GM12878 (cell line): Measurements from ENCODE around the gene BMPR2. TPM values are rescaled to one million over a fixed set of nuclear protein-coding genes. Genes with fewer than 3 reads are reported as not detected.

ENCODE experiments used
- BHLHE40 ChIP-seq, 2 experiments: fragments of 450-650 bp in 1 of 2; IDR thresholded peaks; 2 replicates each; pipeline ENCODE4 v1.6.1; 2011 to 2017; ENCODE audit warnings: low read depth in 2 of 2, borderline replicate concordance in 1 of 2, improper control_type of control experiment in 1 of 2, low read length in 1 of 2, mild to moderate bottlenecking in 1 of 2
- CHD1 ChIP-seq: IDR thresholded peaks from 2 replicates; pipeline ENCODE4 v1.6.1; 2012; ENCODE audit warnings: low read depth, low read length, improper control_type of control experiment
- CREM ChIP-seq: IDR thresholded peaks from 2 replicates; pipeline ENCODE4 v1.6.1; 2014; ENCODE audit warnings: antibody characterized with exemption, low read depth
- CUX1 ChIP-seq: IDR thresholded peaks from 2 replicates; pipeline ENCODE4 v1.6.1; 2012; ENCODE audit warnings: improper control_type of control experiment, low read depth, low read length; ENCODE audit not compliant: insufficient replicate concordance
- DPF2 ChIP-seq: fragments of 450-650 bp; IDR thresholded peaks from 2 replicates; pipeline ENCODE4 v1.6.1; 2017; ENCODE audit warnings: mild to moderate bottlenecking
- ESRRA ChIP-seq: IDR thresholded peaks from 2 replicates; pipeline ENCODE4 v1.6.1; 2012; ENCODE audit warnings: mild to moderate bottlenecking, low read length, improper control_type of control experiment
- FOXM1 ChIP-seq: IDR thresholded peaks from 2 replicates; pipeline ENCODE4 v1.6.1; 2012; ENCODE audit warnings: low read depth, mild to moderate bottlenecking, inconsistent platforms, low read length, moderate library complexity
- GABPA ChIP-seq: IDR thresholded peaks from 2 replicates; pipeline ENCODE4 v1.6.1; 2014; ENCODE audit warnings: antibody characterized with exemption, low read depth, mild to moderate bottlenecking, inconsistent platforms
- IKZF2 ChIP-seq, 2 experiments: fragments of 450-650 bp; IDR thresholded peaks; 2 replicates each; pipeline ENCODE4 v1.6.1; 2017; ENCODE audit warnings: mild to moderate bottlenecking in 2 of 2, moderate library complexity in 2 of 2
- IRF4 ChIP-seq: IDR thresholded peaks from 2 replicates; pipeline ENCODE4 v1.6.1; 2011; ENCODE audit warnings: low read depth, low read length
- JUNB ChIP-seq: IDR thresholded peaks from 2 replicates; pipeline ENCODE4 v1.6.1; 2016; ENCODE audit warnings: antibody characterized with exemption, mild to moderate bottlenecking
- KLF5 ChIP-seq: fragments of 450-650 bp; IDR thresholded peaks from 2 replicates; pipeline ENCODE4 v1.6.1; 2014; ENCODE audit warnings: mild to moderate bottlenecking; ENCODE audit not compliant: partially characterized antibody
- MEF2A ChIP-seq: IDR thresholded peaks from 2 replicates; pipeline ENCODE4 v1.6.1; 2011; ENCODE audit warnings: low read depth, mild to moderate bottlenecking, low read length, moderate library complexity; ENCODE audit not compliant: insufficient read depth
- MEF2B ChIP-seq: fragments of 450-650 bp; IDR thresholded peaks from 2 replicates; pipeline ENCODE4 v1.6.1; 2018; ENCODE audit warnings: mild to moderate bottlenecking, moderate library complexity; ENCODE audit not compliant: partially characterized antibody, poor library complexity, severe bottlenecking
- NBN ChIP-seq: fragments of 450-650 bp; IDR thresholded peaks from 2 replicates; pipeline ENCODE4 v1.6.1; 2016
- NFIC ChIP-seq: IDR thresholded peaks from 2 replicates; pipeline ENCODE4 v1.6.1; 2012; ENCODE audit warnings: low read depth, mild to moderate bottlenecking, inconsistent platforms, low read length, moderate library complexity
- NR2C2 ChIP-seq: IDR thresholded peaks from 2 replicates; pipeline ENCODE4 v1.6.1; 2011; ENCODE audit warnings: borderline replicate concordance, low read depth; ENCODE audit not compliant: control insufficient read depth, insufficient read length
- SPI1 ChIP-seq: IDR thresholded peaks from 2 replicates; pipeline ENCODE4 v1.6.1; 2011; ENCODE audit warnings: low read depth, mild to moderate bottlenecking, low read length, moderate library complexity, borderline replicate concordance; ENCODE audit not compliant: insufficient read depth
- ZNF217 ChIP-seq: fragments of 450-650 bp; IDR thresholded peaks from 2 replicates; pipeline ENCODE4 v1.6.1; 2017; ENCODE audit warnings: antibody characterized with exemption, mild to moderate bottlenecking
- polyA plus RNA-seq, 11 experiments: library from polyadenylated mRNA; depleted of rRNA in 4 of 11; unstranded in 6 of 11; stranded (reverse) in 5 of 11; fragments of >200 nt; fragmentation: Nextera tagmentation in 4 of 11; fragmentation: Illumina TruSeq in 1 of 11; extraction: Ambion mirVana in 4 of 11; extraction: Trizol in 1 of 11; gene quantifications; 1 replicate in 1 of 11; 2 replicates in 10 of 11; pipeline versions ENCODE4 v1.2.1 to v1.2.3, GENCODE V29; 2011 to 2016; ENCODE audit warnings: inconsistent platforms in 2 of 11, missing spikeins in 2 of 11, low read depth in 1 of 11
- total RNA-seq, 4 experiments: library from RNA; depleted of rRNA in 3 of 4; stranded (reverse); fragments of >200 nt in 3 of 4; fragmentation: Illumina TruSeq in 1 of 4; extraction: Trizol in 1 of 4; gene quantifications; 2 replicates each; pipeline versions ENCODE4 v1.2.1 to v1.2.3, GENCODE V29; 2013 to 2021
- TF ChIP-seq, protein P1 (sequence below): fragments of 450-650 bp; IDR thresholded peaks from 2 replicates; pipeline ENCODE4 v1.6.1; 2017; ENCODE audit warnings: mild to moderate bottlenecking

Gene BMPR2
- total and polyA plus RNA-seq, 10 of the 15 experiments (the other 5 are each of a cell fraction or from before 2014, with no cell fraction given): 2.4 to 33.0 (median 7.1) TPM

- 0 out of 2 replicates have a peak, but pooled peaks have one; percentile 60 for TF ChIP-seq NBN
- peak; percentile 53 for TF ChIP-seq MEF2B
- no peak for TF ChIP-seq KLF5
- peak; percentile 78 for TF ChIP-seq DPF2
- TF ChIP-seq NFIC: peak; percentile 83
- TF ChIP-seq SPI1: peak; percentile 73
- TF ChIP-seq, protein P1, sequence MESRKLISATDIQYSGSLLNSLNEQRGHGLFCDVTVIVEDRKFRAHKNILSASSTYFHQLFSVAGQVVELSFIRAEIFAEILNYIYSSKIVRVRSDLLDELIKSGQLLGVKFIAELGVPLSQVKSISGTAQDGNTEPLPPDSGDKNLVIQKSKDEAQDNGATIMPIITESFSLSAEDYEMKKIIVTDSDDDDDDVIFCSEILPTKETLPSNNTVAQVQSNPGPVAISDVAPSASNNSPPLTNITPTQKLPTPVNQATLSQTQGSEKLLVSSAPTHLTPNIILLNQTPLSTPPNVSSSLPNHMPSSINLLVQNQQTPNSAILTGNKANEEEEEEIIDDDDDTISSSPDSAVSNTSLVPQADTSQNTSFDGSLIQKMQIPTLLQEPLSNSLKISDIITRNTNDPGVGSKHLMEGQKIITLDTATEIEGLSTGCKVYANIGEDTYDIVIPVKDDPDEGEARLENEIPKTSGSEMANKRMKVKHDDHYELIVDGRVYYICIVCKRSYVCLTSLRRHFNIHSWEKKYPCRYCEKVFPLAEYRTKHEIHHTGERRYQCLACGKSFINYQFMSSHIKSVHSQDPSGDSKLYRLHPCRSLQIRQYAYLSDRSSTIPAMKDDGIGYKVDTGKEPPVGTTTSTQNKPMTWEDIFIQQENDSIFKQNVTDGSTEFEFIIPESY: no peak
- peak; percentile 57 for TF ChIP-seq CREM
- TF ChIP-seq ESRRA: no peak
- no peak for TF ChIP-seq CUX1
- TF ChIP-seq JUNB: peak; percentile 95
- peak; percentile 38; the same call in 1 of the 2 replicates for TF ChIP-seq ZNF217
- TF ChIP-seq MEF2A: peak; percentile 73
- no peak for TF ChIP-seq BHLHE40 (IDR thresholded peaks at IDR 0.05; ENCODE audit: borderline replicate concordance in 1 of 2, low read depth in 2 of 2, low read length in 1 of 2)
- no peak for TF ChIP-seq NR2C2
- TF ChIP-seq IRF4: peak; percentile 84
- no peak for TF ChIP-seq CHD1
- TF ChIP-seq GABPA: 0 out of 2 replicates have a peak, but pooled peaks have one; percentile 21
- peak; percentile 20 to 49; a peak in 3 of 4 replicates for TF ChIP-seq IKZF2 (IDR thresholded peaks at IDR 0.05)
- TF ChIP-seq FOXM1: 0 out of 2 replicates have a peak, but pooled peaks have one; percentile 25
Measured at GRCh38 chr2:202609381-202610145, 233.4 kb downstream of the BMPR2 start (continued).
